Ascending aorta (tissue), 2 donors: ENCODE measurements around the gene POPDC3. TPM values are rescaled to one million over a fixed set of nuclear protein-coding genes. Genes with fewer than 3 reads are reported as not detected.

Source experiments
- DNase-seq, 2 donors: peaks; one replicate each; pipeline ENCODE4 v3.0.0-alpha.2; 2019; ENCODE audit warnings: low spot score in 2 of 2
- H3K27ac ChIP-seq, 2 donors: fragments of 200-600 bp; sonication (generic); one replicate each; pipeline ENCODE4 v1.5.1; 2016 to 2017; ENCODE audit warnings: mild to moderate bottlenecking in 1 of 2
- H3K27me3 ChIP-seq: fragments of 200-600 bp; sonication (generic); one replicate; pipeline ENCODE4 v1.5.1; 2017
- H3K36me3 ChIP-seq, 2 donors: fragments of 200-600 bp; sonication (generic); one replicate each; pipeline ENCODE4 v1.5.1; 2016
- H3K4me1 ChIP-seq, 2 donors: fragments of 200-600 bp; sonication (generic); one replicate each; pipeline ENCODE4 v1.5.1; 2016 to 2017; ENCODE audit warnings: mild to moderate bottlenecking in 1 of 2
- H3K4me3 ChIP-seq, 2 donors: fragments of 200-600 bp; sonication (generic); one replicate each; pipeline ENCODE4 v1.5.1; 2016 to 2017; ENCODE audit warnings: mild to moderate bottlenecking in 1 of 2
- H3K9me3 ChIP-seq, 2 donors: fragments of 200-600 bp; sonication (generic); one replicate each; pipeline ENCODE4 v1.5.1; 2016
- intact Hi-C: fragments of 100-400 bp; cut with DNase I; formaldehyde crosslinking; loops from one replicate; pipeline ENCODE4 v1.15.1; 2023
- total RNA-seq: library from RNA; depleted of rRNA; stranded (reverse); fragments of >200 nt; gene quantifications from one replicate; pipeline ENCODE4 v1.1.0, GENCODE V29; 2016
- TF ChIP-seq, protein P1 (sequence below), 3 experiments: fragments of 200-600 bp in 2 of 3; fragments of 450-650 bp in 1 of 3; sonication (generic) in 2 of 3; IDR thresholded peaks; one replicate each; pipeline ENCODE4 v1.5.1; 2016 to 2019; ENCODE audit warnings: antibody characterized with exemption in 3 of 3, mild to moderate bottlenecking in 1 of 3, moderate library complexity in 1 of 3

The POPDC3 gene
- total RNA-seq, 1 donor from 2014 or later: not detected

DNA sequence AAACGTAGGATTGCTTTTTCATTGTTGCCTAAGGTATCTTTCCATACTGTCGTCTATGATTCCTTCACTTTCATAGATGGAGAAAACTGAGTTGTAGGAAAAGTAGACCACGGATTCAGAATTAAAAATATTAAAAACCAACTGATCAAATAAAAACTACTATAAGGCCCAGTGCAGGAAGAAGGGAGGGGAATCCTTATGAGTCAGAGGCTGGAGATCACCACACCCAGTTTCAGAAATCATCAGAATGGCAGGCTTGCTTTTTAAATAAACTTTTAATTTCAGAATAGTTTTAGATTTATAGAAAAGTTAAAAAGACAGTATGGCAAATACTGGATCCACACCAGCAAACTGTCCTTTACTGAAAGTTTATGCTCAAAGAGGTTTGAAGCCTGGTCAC lies 32.0 kb upstream of the POPDC3 start:
- no peak overlapping the region for H3K27ac ChIP-seq
- TF ChIP-seq, protein P1, sequence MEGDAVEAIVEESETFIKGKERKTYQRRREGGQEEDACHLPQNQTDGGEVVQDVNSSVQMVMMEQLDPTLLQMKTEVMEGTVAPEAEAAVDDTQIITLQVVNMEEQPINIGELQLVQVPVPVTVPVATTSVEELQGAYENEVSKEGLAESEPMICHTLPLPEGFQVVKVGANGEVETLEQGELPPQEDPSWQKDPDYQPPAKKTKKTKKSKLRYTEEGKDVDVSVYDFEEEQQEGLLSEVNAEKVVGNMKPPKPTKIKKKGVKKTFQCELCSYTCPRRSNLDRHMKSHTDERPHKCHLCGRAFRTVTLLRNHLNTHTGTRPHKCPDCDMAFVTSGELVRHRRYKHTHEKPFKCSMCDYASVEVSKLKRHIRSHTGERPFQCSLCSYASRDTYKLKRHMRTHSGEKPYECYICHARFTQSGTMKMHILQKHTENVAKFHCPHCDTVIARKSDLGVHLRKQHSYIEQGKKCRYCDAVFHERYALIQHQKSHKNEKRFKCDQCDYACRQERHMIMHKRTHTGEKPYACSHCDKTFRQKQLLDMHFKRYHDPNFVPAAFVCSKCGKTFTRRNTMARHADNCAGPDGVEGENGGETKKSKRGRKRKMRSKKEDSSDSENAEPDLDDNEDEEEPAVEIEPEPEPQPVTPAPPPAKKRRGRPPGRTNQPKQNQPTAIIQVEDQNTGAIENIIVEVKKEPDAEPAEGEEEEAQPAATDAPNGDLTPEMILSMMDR (IDR thresholded peaks at IDR 0.05): no peak

DNA sequence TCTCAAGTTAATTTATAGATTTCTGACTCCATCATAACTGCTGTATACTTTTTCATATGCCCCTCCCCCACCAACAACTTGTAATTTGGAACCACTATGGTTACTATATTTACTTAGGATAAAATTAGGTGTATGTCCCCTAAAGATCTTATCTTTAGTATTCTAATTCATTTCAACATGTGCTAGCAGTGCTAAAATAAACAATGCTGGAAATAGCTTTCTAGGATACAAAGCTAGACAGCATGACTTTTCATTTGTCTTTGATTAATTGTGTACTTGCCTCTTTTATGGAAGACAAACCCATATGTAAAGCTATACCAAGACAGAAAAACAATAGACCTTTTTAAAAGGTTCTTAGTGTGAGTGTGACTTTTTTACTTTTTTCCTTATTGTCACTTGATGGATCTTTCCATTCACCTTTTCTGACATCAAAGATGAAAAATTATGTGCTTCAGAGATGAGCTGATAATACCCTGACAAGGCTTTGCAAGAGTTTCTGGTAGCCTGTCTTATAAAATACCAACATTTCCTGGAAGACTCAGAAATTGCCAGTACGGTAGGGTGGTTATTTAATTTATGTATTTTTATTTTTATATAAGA lies 31.2 kb upstream of the POPDC3 start:
- no peak overlapping the region for H3K27ac ChIP-seq
- no peak for DNase-seq
- H3K4me1 ChIP-seq: no peaks in the 10 kb centered on the region
- TF ChIP-seq, protein P1 (IDR thresholded peaks at IDR 0.05): no peak
- intact Hi-C loops: no loop called here
- H3K36me3 ChIP-seq: no peaks in the 10 kb centered on the region
- no peaks in the 10 kb centered on the region for H3K9me3 ChIP-seq
- H3K4me3 ChIP-seq: no peak overlapping the region
- H3K27me3 ChIP-seq: no peaks in the 10 kb centered on the region

More for the DNA sequence above, 32.0 kb upstream of the POPDC3 start:
- Histone ChIP-seq H3K27me3 (no peaks in the 10 kb centered on the region), H3K4me1 (no peaks in the 10 kb centered on the region), H3K36me3 (no peaks in the 10 kb centered on the region), H3K9me3 (no peaks in the 10 kb centered on the region), H3K4me3 (no peak overlapping the region)
- DNase-seq: no peak
- intact Hi-C loops: no loop called here

DNA sequence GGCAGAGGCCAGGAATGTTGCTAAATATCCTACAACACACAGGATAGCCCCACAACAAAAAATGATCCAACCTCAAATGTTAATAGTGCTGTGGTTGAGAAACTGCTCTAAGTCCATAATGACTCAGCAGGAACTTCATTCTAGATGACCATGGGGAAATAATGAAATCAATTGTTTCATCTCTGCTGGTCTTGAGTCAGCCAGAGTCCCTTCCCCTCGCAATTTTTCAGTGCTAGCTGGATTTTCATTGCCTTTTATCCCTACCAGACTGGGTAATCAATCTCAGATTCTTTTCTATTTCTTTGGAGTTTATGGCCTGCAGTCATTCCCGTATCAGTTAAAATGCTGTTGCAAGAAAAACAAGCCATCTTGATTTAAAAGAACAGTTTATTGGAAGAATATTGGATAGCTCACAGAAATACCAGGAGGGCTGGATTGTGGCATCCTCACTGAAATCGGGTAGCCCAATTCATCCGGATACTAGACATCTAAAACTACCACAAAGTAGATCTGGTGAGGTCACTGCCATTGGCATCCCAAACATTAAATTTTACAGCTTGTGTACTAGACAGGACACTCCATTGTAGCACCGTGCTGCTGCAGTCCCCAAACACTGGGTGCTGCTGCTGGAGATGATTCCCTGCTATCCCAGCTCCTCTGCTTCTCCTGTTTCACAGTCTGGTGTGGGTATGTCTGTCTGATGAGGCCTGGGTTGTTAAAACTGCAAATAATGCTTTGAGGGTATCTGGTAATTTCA lies 30.3 kb upstream of the POPDC3 start:
- no peak overlapping the region for H3K27ac ChIP-seq
- TF ChIP-seq, protein P1 (IDR thresholded peaks at IDR 0.05): no peak
- intact Hi-C loops: no loop called here

DNA sequence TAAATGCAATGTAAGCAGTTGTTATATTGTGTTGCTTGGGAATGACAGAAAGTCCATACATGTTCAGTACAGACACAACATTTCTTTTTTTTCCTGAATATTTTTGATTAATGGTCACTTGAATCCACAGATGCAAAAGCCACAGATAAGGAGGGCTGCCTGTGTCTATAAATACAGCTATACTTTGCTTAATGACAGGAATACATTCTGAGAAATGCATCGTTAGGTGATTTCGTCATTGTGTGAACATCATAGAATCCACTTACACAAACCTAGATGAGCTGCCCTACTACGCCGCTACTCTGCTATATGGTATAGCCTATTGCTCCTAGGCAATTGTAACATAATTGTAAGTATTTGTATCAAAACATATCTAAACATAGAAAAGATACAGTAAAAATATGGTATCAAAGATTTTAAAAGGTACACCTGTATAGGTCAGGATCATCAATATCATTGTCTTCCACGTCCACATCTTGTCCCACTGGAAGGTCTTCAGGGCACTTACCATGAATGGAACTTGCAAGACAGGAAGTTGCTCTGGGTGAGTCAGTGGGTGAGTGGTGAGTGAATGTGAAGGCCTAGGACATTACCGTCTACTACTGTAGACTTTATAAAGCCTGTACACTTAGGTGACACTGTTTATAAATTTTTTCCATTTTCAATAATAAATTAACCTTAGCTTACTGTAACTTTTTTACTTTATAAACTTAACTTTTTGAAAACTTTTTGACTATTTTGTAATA lies 27.9 kb upstream of the POPDC3 start:
- no peak for DNase-seq
- H3K27ac ChIP-seq: no peak overlapping the region
- no peak overlapping the region for H3K4me3 ChIP-seq
- no peaks in the 10 kb centered on the region for H3K9me3 ChIP-seq
- TF ChIP-seq, protein P1 (IDR thresholded peaks at IDR 0.05): no peak
- intact Hi-C loops: no loop called here
- H3K36me3 ChIP-seq: no peaks in the 10 kb centered on the region
- no peaks in the 10 kb centered on the region for H3K27me3 ChIP-seq
- no peaks in the 10 kb centered on the region for H3K4me1 ChIP-seq

More for the DNA sequence above, 30.3 kb upstream of the POPDC3 start:
- Histone ChIP-seq H3K4me1 (no peaks in the 10 kb centered on the region), H3K9me3 (no peaks in the 10 kb centered on the region), H3K4me3 (no peak overlapping the region), H3K27me3 (no peaks in the 10 kb centered on the region), H3K36me3 (no peaks in the 10 kb centered on the region)
- DNase-seq: no peak

DNA sequence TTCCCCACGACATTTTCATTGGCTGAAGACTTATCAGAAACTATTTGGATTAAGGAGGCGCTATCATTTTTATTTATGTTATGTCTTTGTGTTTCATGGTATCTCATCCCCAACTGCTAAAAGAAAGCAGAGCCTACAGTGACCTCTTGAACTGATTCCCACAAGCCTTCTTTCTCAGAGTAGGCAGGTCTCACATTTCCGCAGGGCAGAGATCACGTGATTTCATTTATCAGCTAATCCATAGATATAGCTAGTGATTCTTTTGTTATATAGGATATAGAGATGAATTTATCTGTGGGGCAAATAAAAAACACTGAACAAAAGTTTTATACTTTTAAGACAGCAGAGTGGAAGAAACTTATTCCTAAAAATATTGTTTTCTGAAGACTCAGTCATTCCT lies 25.0 kb upstream of the POPDC3 start:
- Histone ChIP-seq H3K9me3 (no peaks in the 10 kb centered on the region), H3K27me3 (no peaks in the 10 kb centered on the region), H3K27ac (no peak overlapping the region), H3K36me3 (no peaks in the 10 kb centered on the region), H3K4me3 (no peak overlapping the region), H3K4me1 (no peaks in the 10 kb centered on the region)
- intact Hi-C loops: no loop called here
- TF ChIP-seq, protein P1 (IDR thresholded peaks at IDR 0.05): no peak
- DNase-seq: no peak
